HUDEP-2 (cell line): ENCODE measurements around the gene LMX1A.
A peak's percentile ranks its signal among the peaks of the same experiment; 100 is the strongest.

Experiments used
- DNase-seq, 76 experiments: peaks; one replicate each; lab custom pipeline; 2025; ENCODE audit not compliant: unreplicated experiment in 76 of 76; lab: John Stamatoyannopoulos, UW

LMX1A gene

GRCh38 chr1:165281207-165281901 lies 75.2 kb downstream of the LMX1A start:
- DNase-seq: no peak

- DNase-seq: no peak
Observed at GRCh38 chr1:165279882-165280281, 76.6 kb downstream of the LMX1A start.

GRCh38 chr1:165276314-165276713 lies 80.2 kb downstream of the LMX1A start:
- no peak for DNase-seq

GRCh38 chr1:165265196-165265838 lies 91.2 kb downstream of the LMX1A start:
- no peak for DNase-seq

- no peak for DNase-seq
Observed at GRCh38 chr1:165259706-165260428, 96.6 kb downstream of the LMX1A start.

DNA sequence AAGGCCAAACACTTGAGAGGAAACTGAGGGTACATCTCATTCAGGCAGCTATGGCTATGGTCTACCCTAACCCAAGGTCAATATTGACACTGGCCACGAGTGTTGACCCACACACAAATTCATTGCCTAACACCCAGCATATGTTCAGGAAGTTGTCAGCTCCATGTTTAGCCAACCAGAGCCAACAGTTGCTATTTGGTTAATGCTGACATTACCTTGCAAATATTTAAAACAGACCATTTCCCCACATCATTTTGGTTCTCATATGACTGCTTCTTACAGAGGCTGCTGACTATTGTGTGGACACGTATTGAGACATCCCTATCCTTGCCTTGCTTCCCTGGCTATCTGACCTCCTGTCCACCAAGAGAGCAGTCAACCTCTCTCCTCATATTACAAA lies 97.3 kb downstream of the LMX1A start:
- no peak for DNase-seq

- peak in 63 of 76 experiments; percentile 2 to 74 (median 33) for DNase-seq
Observed at GRCh38 chr1:165257969-165258459, 98.5 kb downstream of the LMX1A start.

GRCh38 chr1:165254896-165255625 lies 101.5 kb downstream of the LMX1A start:
- DNase-seq: no peak

- DNase-seq: no peak
Observed at GRCh38 chr1:165254376-165254775, 102.1 kb downstream of the LMX1A start.

DNA sequence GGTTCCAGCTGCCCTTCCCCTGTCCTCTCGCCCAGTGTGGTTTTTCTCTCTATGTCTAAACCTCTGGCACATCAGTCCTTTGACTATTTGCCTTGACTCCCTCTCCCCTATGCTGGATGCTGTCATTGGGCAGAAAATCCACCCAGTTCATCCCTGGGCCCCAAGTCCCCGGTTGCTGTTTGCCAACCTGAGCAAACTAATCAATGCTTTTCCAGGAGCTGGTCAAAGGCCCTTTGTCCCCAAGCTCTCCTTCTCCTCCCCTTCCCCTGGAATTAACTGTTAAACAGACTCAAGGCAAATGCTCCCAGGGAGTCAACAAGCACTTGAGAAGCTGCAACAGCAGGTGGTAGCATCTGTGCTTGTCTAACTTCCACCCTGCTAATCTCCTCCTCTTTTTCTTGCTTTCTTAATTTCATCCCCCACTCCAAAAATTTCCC lies 102.7 kb downstream of the LMX1A start:
- DNase-seq: no peak

- no peak for DNase-seq
Observed at GRCh38 chr1:165248969-165249571, 107.4 kb downstream of the LMX1A start.

DNA sequence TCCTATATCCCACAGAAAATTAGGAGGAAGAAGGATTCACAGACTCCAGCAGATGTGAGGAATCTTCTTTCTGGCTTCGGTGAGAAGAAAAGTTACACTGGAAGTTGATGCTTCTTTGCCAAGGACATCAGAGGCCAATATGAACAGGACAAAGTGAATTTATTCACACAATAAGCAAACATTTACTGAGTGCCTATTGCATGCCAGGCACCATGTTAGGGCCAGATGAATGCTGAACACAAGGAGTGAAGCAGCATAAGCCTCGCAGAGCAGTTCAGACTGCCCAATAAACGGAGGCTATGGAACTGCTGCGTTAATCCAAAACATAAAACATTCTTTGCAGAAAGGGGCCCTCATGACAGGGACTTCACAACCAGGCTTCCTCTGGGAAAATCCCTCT lies 114.6 kb downstream of the LMX1A start:
- no peak for DNase-seq

GRCh38 chr1:165241321-165241720 lies 115.2 kb downstream of the LMX1A start:
- no peak for DNase-seq

- DNase-seq: no peak
Observed at GRCh38 chr1:165240492-165240891, 116.0 kb downstream of the LMX1A start.

- no peak for DNase-seq
Observed at GRCh38 chr1:165239873-165240272, 116.6 kb downstream of the LMX1A start.

DNA sequence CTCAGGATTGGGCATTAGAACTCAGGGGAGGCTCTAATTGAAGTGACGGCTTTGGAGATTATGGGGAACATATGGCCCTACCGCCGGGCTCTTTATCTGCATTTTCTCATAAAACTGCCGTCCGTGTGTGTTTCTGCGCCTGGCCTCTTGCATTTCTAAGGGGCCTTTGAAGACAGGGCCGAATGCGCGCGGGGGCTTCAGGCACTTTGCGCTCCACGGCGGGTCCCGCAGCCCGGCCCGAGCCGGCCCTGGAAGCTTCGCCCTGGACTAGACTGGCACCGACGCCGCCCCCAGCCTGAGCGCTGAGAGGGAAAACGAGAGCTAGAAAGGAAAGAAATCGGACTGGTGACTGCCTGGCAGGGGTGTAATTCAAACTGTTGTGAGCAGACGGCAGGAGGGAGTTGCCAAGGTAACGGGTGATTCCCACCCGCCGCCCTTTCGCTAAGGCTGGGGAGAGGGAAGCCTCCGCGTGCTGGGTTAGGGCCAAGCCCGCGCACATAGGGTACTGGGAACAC lies 120.7 kb downstream of the LMX1A start:
- no peak for DNase-seq

DNA sequence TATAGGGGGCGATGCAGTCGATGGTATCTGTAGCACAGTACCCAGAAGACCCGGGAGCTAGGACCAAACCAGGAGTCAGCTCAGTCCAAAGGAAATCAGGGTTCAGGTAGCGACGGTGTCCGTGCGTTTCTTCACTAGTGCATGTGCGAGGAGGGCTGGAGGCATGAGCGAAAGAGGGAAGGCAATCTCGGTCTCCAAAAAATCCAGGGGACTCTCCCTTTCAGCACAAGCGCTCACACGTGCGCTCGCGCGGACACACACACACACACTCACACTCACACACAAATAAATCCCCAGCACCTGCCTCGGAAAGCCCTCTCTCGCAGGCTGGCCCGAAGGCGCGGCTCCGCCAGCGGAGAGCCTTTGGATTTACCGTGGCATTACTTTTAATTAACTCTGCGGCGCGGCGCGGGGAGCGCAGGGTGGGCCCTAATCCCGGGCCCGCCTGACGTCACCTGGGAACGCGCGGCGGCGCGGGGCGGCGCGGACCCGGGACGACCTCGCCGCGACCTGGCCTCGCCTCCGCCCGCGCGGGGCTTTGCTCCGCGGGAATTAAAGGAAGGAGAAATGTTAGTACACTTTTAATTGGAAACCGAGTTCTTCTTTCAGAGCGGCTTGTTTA lies 121.2 kb downstream of the LMX1A start:
- DNase-seq: no peak

GRCh38 chr1:165234149-165234548 lies 122.4 kb downstream of the LMX1A start:
- DNase-seq: no peak

- DNase-seq: peak in 1 of 76 experiments; percentile 14
Observed at GRCh38 chr1:165228676-165229075, 127.8 kb downstream of the LMX1A start.

DNA sequence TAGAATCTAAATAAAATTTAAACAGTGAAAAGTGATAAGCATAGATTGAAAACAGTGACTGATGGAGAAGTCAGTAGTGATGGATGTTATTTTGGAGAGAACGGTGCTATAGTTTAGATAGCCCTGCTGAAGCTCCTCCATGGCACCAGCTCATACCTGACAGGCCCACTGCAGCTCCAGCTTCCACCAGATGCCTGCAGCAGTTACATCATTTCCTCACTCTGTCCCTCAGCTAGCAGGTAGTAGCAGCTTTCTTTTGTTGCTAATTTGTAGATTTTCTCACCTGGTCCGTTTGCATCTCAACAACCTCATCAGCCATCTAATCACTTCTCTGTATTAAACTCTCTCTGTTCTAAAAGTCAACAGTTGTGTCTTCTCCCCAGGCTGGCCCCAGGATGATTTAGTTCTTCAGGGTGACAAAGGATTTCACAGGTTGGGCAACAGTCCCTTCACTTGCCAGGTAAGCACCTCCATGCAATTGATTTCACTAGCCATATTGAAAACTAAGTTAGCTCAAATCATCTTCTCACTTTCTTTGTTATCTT lies 128.3 kb downstream of the LMX1A start:
- DNase-seq: no peak
